HEK293T (cell line): ENCODE measurements around the gene RAB25.

ENCODE experiments used
- BHLHE40 ChIP-seq: fragments of 450-650 bp; IDR thresholded peaks from 2 replicates; pipeline ENCODE4 v1.6.1; 2016; ENCODE audit warnings: mild to moderate bottlenecking, moderate library complexity, borderline replicate concordance
- CTBP1 ChIP-seq: fragments of 450-650 bp; IDR thresholded peaks from 2 replicates; pipeline ENCODE4 v1.6.1; 2016; ENCODE audit warnings: borderline replicate concordance
- ELF4 ChIP-seq: fragments of 450-650 bp; IDR thresholded peaks from 2 replicates; pipeline ENCODE4 v1.6.1; 2017; ENCODE audit warnings: antibody characterized with exemption
- FOXK2 ChIP-seq: fragments of 450-650 bp; IDR thresholded peaks from 2 replicates; pipeline ENCODE4 v1.6.1; 2016; ENCODE audit warnings: mild to moderate bottlenecking
- LEF1 ChIP-seq: fragments of 450-650 bp; IDR thresholded peaks from 2 replicates; pipeline ENCODE4 v1.6.1; 2017; ENCODE audit warnings: mild to moderate bottlenecking, borderline replicate concordance
- SP1 ChIP-seq: fragments of 450-650 bp; IDR thresholded peaks from 2 replicates; pipeline ENCODE4 v1.6.1; 2017
- SUZ12 ChIP-seq: fragments of 450-650 bp; IDR thresholded peaks from 2 replicates; pipeline ENCODE4 v1.6.1; 2016; ENCODE audit warnings: mild to moderate bottlenecking
- TARDBP ChIP-seq: fragments of 450-650 bp; IDR thresholded peaks from 2 replicates; pipeline ENCODE4 v1.6.1; 2016
- TF ChIP-seq, protein P1 (sequence below): fragments of 450-650 bp; IDR thresholded peaks from 2 replicates; pipeline ENCODE4 v1.6.1; 2016

DNA sequence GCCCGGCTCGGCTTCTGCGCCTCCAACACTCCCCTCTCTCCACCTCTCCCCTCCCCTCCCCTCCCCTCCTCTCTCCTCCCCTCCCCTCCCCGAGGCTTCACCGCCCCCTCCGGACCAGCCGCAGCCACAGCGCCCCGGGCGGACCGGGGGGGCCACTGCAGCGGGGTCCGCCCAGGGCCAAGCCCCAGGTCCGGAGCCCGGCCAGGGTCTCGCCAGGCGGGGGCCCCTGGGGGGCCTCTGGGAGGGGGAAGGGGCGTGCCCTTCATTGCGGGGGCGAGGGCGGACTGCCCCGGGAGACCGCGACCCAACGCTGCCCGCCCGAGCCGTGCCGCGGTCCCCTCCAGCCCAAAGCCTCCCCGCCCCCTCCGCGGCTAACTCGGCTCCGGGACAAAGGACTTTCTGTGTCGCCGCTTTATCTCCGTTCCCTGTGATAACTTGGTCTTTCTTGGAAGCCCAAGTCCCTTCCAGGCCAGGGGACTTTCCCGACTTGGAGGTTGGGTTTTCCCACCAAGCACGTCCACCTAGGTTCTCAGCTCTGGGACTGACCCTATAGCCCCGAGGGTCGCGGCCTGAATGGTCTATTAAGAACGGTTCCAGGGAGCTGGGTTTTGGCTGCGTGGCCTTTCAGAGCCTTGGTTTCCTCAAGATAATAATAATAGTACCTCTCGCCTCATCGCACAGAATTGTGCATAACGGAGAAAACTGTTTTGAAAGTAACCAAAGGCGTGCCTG, 7.0 kb upstream of the RAB25 start, which contains the start of gene UBQLN4:
- TF ChIP-seq ELF4 = no peak
- no peak for TF ChIP-seq LEF1
- no peak for TF ChIP-seq SUZ12
- no peak for TF ChIP-seq SP1
- TF ChIP-seq BHLHE40 = no peak
- no peak for TF ChIP-seq TARDBP
- TF ChIP-seq CTBP1 = no peak
- TF ChIP-seq, protein P1, sequence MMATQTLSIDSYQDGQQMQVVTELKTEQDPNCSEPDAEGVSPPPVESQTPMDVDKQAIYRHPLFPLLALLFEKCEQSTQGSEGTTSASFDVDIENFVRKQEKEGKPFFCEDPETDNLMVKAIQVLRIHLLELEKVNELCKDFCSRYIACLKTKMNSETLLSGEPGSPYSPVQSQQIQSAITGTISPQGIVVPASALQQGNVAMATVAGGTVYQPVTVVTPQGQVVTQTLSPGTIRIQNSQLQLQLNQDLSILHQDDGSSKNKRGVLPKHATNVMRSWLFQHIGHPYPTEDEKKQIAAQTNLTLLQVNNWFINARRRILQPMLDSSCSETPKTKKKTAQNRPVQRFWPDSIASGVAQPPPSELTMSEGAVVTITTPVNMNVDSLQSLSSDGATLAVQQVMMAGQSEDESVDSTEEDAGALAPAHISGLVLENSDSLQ = no peak
- TF ChIP-seq FOXK2 = no peak
